Measurements from ENCODE around the gene YTHDC2. TPM values are rescaled to one million over a fixed set of nuclear protein-coding genes. Genes with fewer than 3 reads are reported as not detected.

The YTHDC2 gene
- total RNA-seq, 4 donors from 2014 or later: 27.7 to 38.1 (median 31.3) TPM

DNA sequence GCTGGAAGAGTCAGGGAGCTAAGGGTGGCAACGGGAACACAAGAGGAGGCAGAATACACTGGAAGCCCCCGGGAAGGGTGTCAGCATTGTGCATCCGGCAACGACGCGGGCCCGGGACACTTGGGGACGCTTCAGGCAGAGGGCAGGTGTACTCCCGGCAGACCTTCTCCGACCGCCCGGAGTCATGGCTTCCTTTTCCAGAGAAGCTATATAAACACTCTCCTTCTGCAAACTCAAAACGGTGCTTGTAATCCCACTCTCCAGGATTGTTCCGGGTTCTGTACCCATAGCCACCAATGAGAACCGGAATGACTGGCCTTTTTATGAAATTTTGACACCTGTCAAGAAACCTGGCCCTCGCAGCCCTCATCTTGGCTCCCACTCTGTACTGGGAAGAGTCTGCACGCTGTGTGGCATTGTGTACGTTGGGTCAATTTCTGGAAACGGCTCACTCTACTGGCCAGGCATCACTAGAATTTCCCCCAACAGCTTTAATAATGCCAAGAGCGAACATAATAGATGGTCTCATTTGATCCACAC lies 24.8 kb upstream of the YTHDC2 start:
- TF ChIP-seq, protein P1, sequence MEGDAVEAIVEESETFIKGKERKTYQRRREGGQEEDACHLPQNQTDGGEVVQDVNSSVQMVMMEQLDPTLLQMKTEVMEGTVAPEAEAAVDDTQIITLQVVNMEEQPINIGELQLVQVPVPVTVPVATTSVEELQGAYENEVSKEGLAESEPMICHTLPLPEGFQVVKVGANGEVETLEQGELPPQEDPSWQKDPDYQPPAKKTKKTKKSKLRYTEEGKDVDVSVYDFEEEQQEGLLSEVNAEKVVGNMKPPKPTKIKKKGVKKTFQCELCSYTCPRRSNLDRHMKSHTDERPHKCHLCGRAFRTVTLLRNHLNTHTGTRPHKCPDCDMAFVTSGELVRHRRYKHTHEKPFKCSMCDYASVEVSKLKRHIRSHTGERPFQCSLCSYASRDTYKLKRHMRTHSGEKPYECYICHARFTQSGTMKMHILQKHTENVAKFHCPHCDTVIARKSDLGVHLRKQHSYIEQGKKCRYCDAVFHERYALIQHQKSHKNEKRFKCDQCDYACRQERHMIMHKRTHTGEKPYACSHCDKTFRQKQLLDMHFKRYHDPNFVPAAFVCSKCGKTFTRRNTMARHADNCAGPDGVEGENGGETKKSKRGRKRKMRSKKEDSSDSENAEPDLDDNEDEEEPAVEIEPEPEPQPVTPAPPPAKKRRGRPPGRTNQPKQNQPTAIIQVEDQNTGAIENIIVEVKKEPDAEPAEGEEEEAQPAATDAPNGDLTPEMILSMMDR (IDR thresholded peaks at IDR 0.05; ENCODE audit: low read depth): no peak

DNA sequence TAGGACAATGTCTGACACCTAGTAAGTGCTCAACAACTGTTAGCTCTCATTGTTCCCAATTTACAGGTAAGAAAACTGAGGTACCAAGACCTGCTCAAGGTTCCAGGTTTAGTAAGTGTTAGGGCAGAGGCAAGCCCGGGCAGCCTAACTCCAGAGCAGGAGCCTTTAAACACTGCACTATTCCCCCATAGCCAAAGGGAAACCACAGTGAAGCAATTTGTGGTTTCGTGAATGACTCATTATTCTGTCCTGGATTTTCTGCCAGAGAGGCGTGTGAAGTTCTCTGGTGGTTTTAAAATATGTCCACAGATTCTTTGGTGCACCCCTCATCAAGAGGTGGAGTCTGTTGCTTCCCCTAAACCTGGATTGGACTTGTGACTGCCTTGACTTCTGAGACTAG lies 24.2 kb upstream of the YTHDC2 start:
- TF ChIP-seq, protein P1 (IDR thresholded peaks at IDR 0.05; ENCODE audit: low read depth): no peak

DNA sequence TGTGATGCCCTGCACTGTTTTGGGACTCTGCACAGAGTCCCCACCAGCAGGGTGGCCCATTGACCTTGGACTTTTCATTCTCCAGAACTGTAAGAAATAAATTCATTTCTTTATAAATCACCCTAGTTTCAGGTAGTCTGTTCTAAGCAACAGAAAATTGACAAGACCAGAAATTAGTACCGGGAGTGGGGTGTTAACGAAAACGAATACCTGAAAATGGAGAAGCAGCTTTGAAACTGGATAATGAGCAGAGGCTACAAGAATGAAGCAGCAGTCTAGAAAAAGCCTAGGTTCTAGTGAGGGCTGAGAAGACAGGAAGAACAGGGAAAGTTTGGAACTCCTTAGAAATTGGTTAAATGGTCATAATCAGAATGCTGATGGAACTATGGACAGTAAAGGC lies 23.2 kb upstream of the YTHDC2 start:
- TF ChIP-seq, protein P1 (IDR thresholded peaks at IDR 0.05; ENCODE audit: low read depth): no peak

DNA sequence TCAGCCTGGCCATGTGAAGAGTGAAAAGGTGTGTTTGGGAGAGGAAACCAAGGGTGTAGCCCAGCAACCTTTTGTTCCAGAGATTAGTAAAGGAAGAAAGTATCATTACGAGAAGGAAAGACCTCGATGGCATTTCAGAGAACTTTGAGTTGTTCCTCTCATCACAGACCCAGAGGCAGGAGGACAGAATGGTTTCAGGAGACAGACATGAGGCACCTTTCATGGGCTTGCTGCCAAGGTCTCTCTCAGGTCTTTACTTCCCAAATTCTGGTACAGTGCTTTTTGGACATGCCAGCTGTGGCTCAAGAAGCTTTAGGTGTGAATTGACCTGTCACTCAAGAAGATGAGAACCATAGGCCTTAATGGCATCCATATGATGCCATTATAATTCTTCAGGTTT lies 22.5 kb upstream of the YTHDC2 start:
- TF ChIP-seq, protein P1 (IDR thresholded peaks at IDR 0.05; ENCODE audit: low read depth): no peak

DNA sequence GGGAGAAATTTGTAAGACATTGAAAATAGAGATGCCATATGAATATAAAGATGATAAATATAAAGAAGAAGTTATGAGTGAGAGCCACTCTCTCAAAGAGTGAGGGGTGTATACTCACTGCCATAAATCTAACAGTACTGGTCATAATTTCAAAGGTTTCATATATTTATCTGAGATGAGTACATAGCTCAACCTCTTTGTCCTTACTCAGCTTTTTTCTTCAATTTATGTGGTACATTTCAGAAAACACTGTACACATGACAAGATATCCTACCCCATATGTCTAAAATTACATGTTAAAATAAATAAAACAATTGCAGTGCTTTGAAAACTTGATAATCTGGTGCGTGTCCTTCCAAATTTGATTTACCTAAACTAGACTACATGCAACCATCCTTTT lies 20.0 kb upstream of the YTHDC2 start:
- TF ChIP-seq, protein P1 (IDR thresholded peaks at IDR 0.05; ENCODE audit: low read depth): no peak

DNA sequence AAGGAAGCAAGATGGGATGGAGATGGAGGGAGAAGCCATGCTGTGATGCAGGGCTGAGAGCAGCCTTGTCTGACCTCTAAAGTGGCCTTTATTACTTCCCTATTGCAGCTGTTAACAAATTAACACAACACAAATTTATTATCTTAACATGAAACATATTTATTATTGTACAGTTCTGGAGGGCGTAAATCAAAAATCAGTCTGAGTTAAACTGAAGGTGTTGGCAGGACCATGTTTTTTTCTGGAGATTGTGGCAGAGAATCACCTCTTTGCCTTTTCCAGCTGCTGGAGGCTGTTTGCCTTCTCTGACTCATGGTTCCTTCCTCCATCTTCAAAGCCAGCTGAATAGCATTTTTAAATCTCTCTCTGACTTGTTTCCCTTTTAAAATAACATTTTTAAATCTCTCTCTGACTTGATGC lies 18.1 kb upstream of the YTHDC2 start:
- TF ChIP-seq, protein P1 (IDR thresholded peaks at IDR 0.05; ENCODE audit: low read depth): no peak

DNA sequence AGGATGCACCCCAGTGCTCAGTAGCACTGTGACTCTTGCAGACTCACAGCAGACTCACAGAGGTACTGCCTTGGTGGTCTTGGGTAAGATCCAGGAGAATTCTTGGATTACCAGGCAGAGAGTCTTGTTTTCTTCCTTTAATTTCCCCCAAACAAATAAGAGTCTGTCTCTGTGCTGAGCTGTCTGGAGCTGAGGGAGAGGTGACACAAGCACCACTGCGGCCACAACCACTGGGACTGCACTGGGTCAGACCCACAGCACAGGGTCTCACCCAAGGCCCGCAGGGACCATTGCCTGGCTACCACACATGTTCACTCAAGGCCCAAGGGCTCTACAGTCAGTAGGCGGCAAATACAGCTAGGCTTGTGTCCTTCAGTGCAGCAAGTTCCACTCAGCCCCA lies 11.4 kb upstream of the YTHDC2 start:
- TF ChIP-seq, protein P1 (IDR thresholded peaks at IDR 0.05; ENCODE audit: low read depth): no peak
